Measurements from ENCODE around the gene TPM1.

Gene TPM1

GRCh38 chr15:63066272-63066671 is 23.7 kb downstream of the TPM1 start:
- Histone ChIP-seq H3K4me1 (ENCODE audit: control extremely low read depth in 1 of 4, control insufficient read depth in 4 of 4, insufficient read depth in 4 of 4, low read length in 3 of 4) (peaks cover 2 to 24% (median 17%) of the 10 kb centered on the region in 4 experiments), H3K36me3 (ENCODE audit: control insufficient read depth in 4 of 4, insufficient read depth in 4 of 4, low read length in 3 of 4) (peaks cover 0 to 19% (median 10%) of the 10 kb centered on the region in 4 experiments), H3K27ac (ENCODE audit: insufficient read depth in 1 of 2, low read depth in 1 of 2, low read length in 2 of 2, poor library complexity in 1 of 2, severe bottlenecking in 2 of 2) (no peak overlapping the region), H3K4me3 (ENCODE audit: control insufficient read depth in 1 of 7, extremely low read depth in 1 of 7, insufficient read depth in 4 of 7, low read depth in 2 of 7, low read length in 6 of 7) (no peak overlapping the region), H3K9me3 (ENCODE audit: control extremely low read depth in 1 of 5, control insufficient read depth in 4 of 5, insufficient read depth in 2 of 5, low read depth in 1 of 5, low read length in 4 of 5) (no peaks in the 10 kb centered on the region), H3K27me3 (replicated peaks in 2 of 5; ENCODE audit: control insufficient read depth in 4 of 5, insufficient read depth in 5 of 5, low read length in 4 of 5) (no peaks in the 10 kb centered on the region)
- no peak for DNase-seq
- ChIA-PET CTCF (interaction anchor here (1.2 to 6.8 kb wide), 3 partner anchors 10 to 18 kb away, joined by 3 to 50 read pairs (median 6); no protein-coding TSS in a partner anchor), POLR2A (interaction anchor here (0.6 kb wide), 1 partner anchor 19 kb away, joined by 3 read pairs; no protein-coding TSS in a partner anchor)
- no CpG with 5 or more reads among the region's 3 CpGs for WGBS (ENCODE audit: insufficient coverage)

GRCh38 chr15:63067306-63067705 is 24.8 kb downstream of the TPM1 start:
- CTCF ChIA-PET, result interaction anchor here (1.0 to 1.1 kb wide), 2 partner anchors 20 to 67 kb away, joined by 3 read pairs; no protein-coding TSS in a partner anchor
- peaks cover 2 to 24% (median 17%) of the 10 kb centered on the region in 4 experiments for H3K4me1 ChIP-seq (ENCODE audit: control extremely low read depth in 1 of 4, control insufficient read depth in 4 of 4, insufficient read depth in 4 of 4, low read length in 3 of 4)
- H3K27ac ChIP-seq (ENCODE audit: insufficient read depth in 1 of 2, low read depth in 1 of 2, low read length in 2 of 2, poor library complexity in 1 of 2, severe bottlenecking in 2 of 2), result no peak overlapping the region
- no peak overlapping the region for H3K4me3 ChIP-seq (ENCODE audit: control insufficient read depth in 1 of 7, extremely low read depth in 1 of 7, insufficient read depth in 4 of 7, low read depth in 2 of 7, low read length in 6 of 7)
- H3K27me3 ChIP-seq (replicated peaks in 2 of 5; ENCODE audit: control insufficient read depth in 4 of 5, insufficient read depth in 5 of 5, low read length in 4 of 5), result no peaks in the 10 kb centered on the region
- peaks cover 0 to 17% (median 5%) of the 10 kb centered on the region in 4 experiments for H3K36me3 ChIP-seq (ENCODE audit: control insufficient read depth in 4 of 4, insufficient read depth in 4 of 4, low read length in 3 of 4)
- POLR2A ChIA-PET, result no interaction called here
- no CpG with 5 or more reads among the region's 1 CpG for WGBS (ENCODE audit: insufficient coverage)
- H3K9me3 ChIP-seq (ENCODE audit: control extremely low read depth in 1 of 5, control insufficient read depth in 4 of 5, insufficient read depth in 2 of 5, low read depth in 1 of 5, low read length in 4 of 5), result no peaks in the 10 kb centered on the region
- DNase-seq, result peak in 1 of 3 donors; percentile 14

DNA sequence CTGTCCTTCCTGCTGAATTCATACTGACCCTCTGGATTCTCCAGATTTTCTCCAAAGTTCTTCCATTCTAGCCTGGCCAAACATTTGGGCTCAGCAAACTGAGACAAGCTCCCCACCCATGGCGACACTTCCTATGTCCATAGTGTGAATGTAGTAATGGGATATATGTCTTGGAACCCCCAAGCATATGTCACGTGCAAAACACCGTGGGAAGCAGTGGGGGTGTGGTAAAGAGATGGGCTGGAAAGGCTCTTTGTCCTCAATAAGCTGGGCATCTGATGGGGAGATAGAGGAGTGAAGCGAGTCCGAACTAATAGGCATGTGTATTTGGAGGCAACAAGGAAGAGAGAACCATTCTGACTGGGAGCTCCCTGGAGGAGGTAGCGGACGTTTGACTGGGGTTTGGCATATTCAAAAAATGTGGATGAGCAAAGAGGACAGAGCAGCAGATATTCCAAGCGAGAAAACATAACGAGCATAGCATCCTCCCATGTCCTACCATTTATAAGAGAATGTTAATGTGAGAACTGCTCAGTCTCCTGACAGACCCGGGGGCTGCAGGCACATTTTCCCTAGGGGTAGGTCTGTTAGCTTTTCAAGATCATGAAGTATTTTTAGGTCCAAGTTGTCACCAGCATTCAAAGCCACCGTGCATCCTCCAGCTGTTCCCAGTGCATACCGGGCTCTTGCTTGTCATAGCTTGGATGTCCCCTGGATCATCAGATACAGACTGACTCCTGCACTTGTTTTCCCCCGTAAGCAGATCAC is 25.6 kb downstream of the TPM1 start:
- no peak for DNase-seq
- peaks cover 0 to 17% (median 5%) of the 10 kb centered on the region in 4 experiments for H3K36me3 ChIP-seq (ENCODE audit: control insufficient read depth in 4 of 4, insufficient read depth in 4 of 4, low read length in 3 of 4)
- H3K27me3 ChIP-seq (replicated peaks in 2 of 5; ENCODE audit: control insufficient read depth in 4 of 5, insufficient read depth in 5 of 5, low read length in 4 of 5), result no peaks in the 10 kb centered on the region
- H3K4me3 ChIP-seq (ENCODE audit: control insufficient read depth in 1 of 7, extremely low read depth in 1 of 7, insufficient read depth in 4 of 7, low read depth in 2 of 7, low read length in 6 of 7), result no peak overlapping the region
- CTCF ChIA-PET, result interaction anchor here (1.0 to 1.1 kb wide), 4 partner anchors 11 to 68 kb away, joined by 3 read pairs; no protein-coding TSS in a partner anchor
- WGBS (ENCODE audit: insufficient coverage), result 90% methylated on average over 10 of the region's 13 CpGs
- H3K27ac ChIP-seq (ENCODE audit: insufficient read depth in 1 of 2, low read depth in 1 of 2, low read length in 2 of 2, poor library complexity in 1 of 2, severe bottlenecking in 2 of 2), result no peak overlapping the region
- POLR2A ChIA-PET, result no interaction called here
- H3K4me1 ChIP-seq (ENCODE audit: control extremely low read depth in 1 of 4, control insufficient read depth in 4 of 4, insufficient read depth in 4 of 4, low read length in 3 of 4), result peaks cover 2 to 15% (median 12%) of the 10 kb centered on the region in 4 experiments
- H3K9me3 ChIP-seq (ENCODE audit: control extremely low read depth in 1 of 5, control insufficient read depth in 4 of 5, insufficient read depth in 2 of 5, low read depth in 1 of 5, low read length in 4 of 5), result no peaks in the 10 kb centered on the region

GRCh38 chr15:63069616-63070090 is 27.1 kb downstream of the TPM1 start:
- WGBS (ENCODE audit: insufficient coverage), result 100% methylated on average over 2 of the region's 3 CpGs
- no peaks in the 10 kb centered on the region for H3K9me3 ChIP-seq (ENCODE audit: control extremely low read depth in 1 of 5, control insufficient read depth in 4 of 5, insufficient read depth in 2 of 5, low read depth in 1 of 5, low read length in 4 of 5)
- DNase-seq, result no peak
- peaks cover 0 to 17% (median 3%) of the 10 kb centered on the region in 4 experiments for H3K36me3 ChIP-seq (ENCODE audit: control insufficient read depth in 4 of 4, insufficient read depth in 4 of 4, low read length in 3 of 4)
- POLR2A ChIA-PET, result no interaction called here
- H3K4me3 ChIP-seq (ENCODE audit: control insufficient read depth in 1 of 7, extremely low read depth in 1 of 7, insufficient read depth in 4 of 7, low read depth in 2 of 7, low read length in 6 of 7), result no peak overlapping the region
- no peaks in the 10 kb centered on the region for H3K27me3 ChIP-seq (replicated peaks in 2 of 5; ENCODE audit: control insufficient read depth in 4 of 5, insufficient read depth in 5 of 5, low read length in 4 of 5)
- H3K27ac ChIP-seq (ENCODE audit: insufficient read depth in 1 of 2, low read depth in 1 of 2, low read length in 2 of 2, poor library complexity in 1 of 2, severe bottlenecking in 2 of 2), result no peak overlapping the region
- H3K4me1 ChIP-seq (ENCODE audit: control extremely low read depth in 1 of 4, control insufficient read depth in 4 of 4, insufficient read depth in 4 of 4, low read length in 3 of 4), result peaks cover 0 to 2% (median 0%) of the 10 kb centered on the region in 4 experiments
- CTCF ChIA-PET, result interaction anchor here (1.5 kb wide), 1 partner anchor 13 kb away, joined by 4 read pairs; no protein-coding TSS in a partner anchor

DNA sequence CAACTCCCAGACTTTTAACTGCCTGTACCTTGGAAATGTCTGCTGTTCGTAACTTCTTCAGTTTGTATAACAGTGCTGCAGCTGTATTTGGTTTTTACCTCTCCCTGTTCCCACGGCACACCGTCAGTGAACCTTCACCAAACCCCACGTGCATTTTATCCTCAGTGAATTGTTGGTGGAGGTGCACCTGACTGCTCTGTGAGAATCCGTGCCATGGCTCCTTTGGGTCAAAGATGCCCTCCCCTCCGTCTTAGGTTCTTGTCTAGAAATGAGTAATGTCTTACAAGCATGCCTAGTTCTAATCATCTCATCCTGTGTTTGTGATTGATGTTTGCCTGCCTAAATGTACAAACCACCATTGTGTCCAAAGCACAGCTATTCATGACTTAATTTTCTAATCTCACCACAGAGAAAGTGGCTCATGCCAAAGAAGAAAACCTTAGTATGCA is 28.2 kb downstream of the TPM1 start:
- no peaks in the 10 kb centered on the region for H3K9me3 ChIP-seq (ENCODE audit: control extremely low read depth in 1 of 5, control insufficient read depth in 4 of 5, insufficient read depth in 2 of 5, low read depth in 1 of 5, low read length in 4 of 5)
- no peaks in the 10 kb centered on the region for H3K27me3 ChIP-seq (replicated peaks in 2 of 5; ENCODE audit: control insufficient read depth in 4 of 5, insufficient read depth in 5 of 5, low read length in 4 of 5)
- peaks cover 0 to 2% (median under 1%) of the 10 kb centered on the region in 4 experiments for H3K4me1 ChIP-seq (ENCODE audit: control extremely low read depth in 1 of 4, control insufficient read depth in 4 of 4, insufficient read depth in 4 of 4, low read length in 3 of 4)
- ChIA-PET POLR2A (no interaction called here), CTCF (interaction anchor here (1.5 kb wide), 1 partner anchor 14 kb away, joined by 4 read pairs; no protein-coding TSS in a partner anchor)
- peaks cover 0 to 17% (median 3%) of the 10 kb centered on the region in 4 experiments for H3K36me3 ChIP-seq (ENCODE audit: control insufficient read depth in 4 of 4, insufficient read depth in 4 of 4, low read length in 3 of 4)
- 100% methylated on average over 6 of the region's 6 CpGs for WGBS (ENCODE audit: insufficient coverage)
- no peak overlapping the region for H3K27ac ChIP-seq (ENCODE audit: insufficient read depth in 1 of 2, low read depth in 1 of 2, low read length in 2 of 2, poor library complexity in 1 of 2, severe bottlenecking in 2 of 2)
- no peak overlapping the region for H3K4me3 ChIP-seq (ENCODE audit: control insufficient read depth in 1 of 7, extremely low read depth in 1 of 7, insufficient read depth in 4 of 7, low read depth in 2 of 7, low read length in 6 of 7)
- no peak for DNase-seq

- no peak for DNase-seq
- Histone ChIP-seq H3K4me1 (ENCODE audit: control extremely low read depth in 1 of 4, control insufficient read depth in 4 of 4, insufficient read depth in 4 of 4, low read length in 3 of 4) (peaks cover 0 to 8% (median 5%) of the 10 kb centered on the region in 4 experiments), H3K27ac (ENCODE audit: insufficient read depth in 1 of 2, low read depth in 1 of 2, low read length in 2 of 2, poor library complexity in 1 of 2, severe bottlenecking in 2 of 2) (no peak overlapping the region), H3K9me3 (ENCODE audit: control extremely low read depth in 1 of 5, control insufficient read depth in 4 of 5, insufficient read depth in 2 of 5, low read depth in 1 of 5, low read length in 4 of 5) (no peaks in the 10 kb centered on the region), H3K27me3 (replicated peaks in 2 of 5; ENCODE audit: control insufficient read depth in 4 of 5, insufficient read depth in 5 of 5, low read length in 4 of 5) (no peaks in the 10 kb centered on the region), H3K36me3 (ENCODE audit: control insufficient read depth in 4 of 4, insufficient read depth in 4 of 4, low read length in 3 of 4) (peaks cover 0 to 17% (median 1%) of the 10 kb centered on the region in 4 experiments), H3K4me3 (ENCODE audit: control insufficient read depth in 1 of 7, extremely low read depth in 1 of 7, insufficient read depth in 4 of 7, low read depth in 2 of 7, low read length in 6 of 7) (no peak overlapping the region)
- 91% methylated on average over 6 of the region's 8 CpGs for WGBS (ENCODE audit: insufficient coverage)
- POLR2A ChIA-PET, result no interaction called here
- CTCF ChIA-PET, result interaction anchor here (1.5 kb wide), 1 partner anchor 14 kb away, joined by 4 read pairs; no protein-coding TSS in a partner anchor
These were observed 28.9 kb downstream of the TPM1 start for GRCh38 chr15:63071288-63071909.
